Body of pancreas (tissue), 4 donors: ENCODE data around the gene SLC2A4. TPM values are rescaled to one million over a fixed set of nuclear protein-coding genes. Genes with fewer than 3 reads are reported as not detected.

Experiments
- ATAC-seq: fragments of 150-250 bp; one replicate; pipeline ENCODE4 v1.9.1; 2016
- DNase-seq, 4 donors: peaks; one replicate each; pipeline ENCODE4 v3.0.0-alpha.2; 2019
- H3K27ac ChIP-seq, 4 donors: fragments of 200-600 bp; sonication (generic); 1 replicate in 3 of 4; 2 replicates in 1 of 4; pipeline versions ENCODE4 v1.5.1 to v1.6.1; 2016 to 2019; ENCODE audit warnings: mild to moderate bottlenecking in 1 of 4, mixed read lengths in 1 of 4, moderate library complexity in 1 of 4
- H3K27me3 ChIP-seq, 2 donors: fragments of 200-600 bp; sonication (generic); one replicate each; pipeline ENCODE4 v1.6.0; 2016; ENCODE audit warnings: mild to moderate bottlenecking in 1 of 2
- H3K36me3 ChIP-seq, 2 donors: fragments of 200-600 bp; sonication (generic); replicated peaks in 1 of 2; 2 replicates each; pipeline ENCODE4 v1.5.1; 2016; ENCODE audit warnings: low read depth in 2 of 2; ENCODE audit not compliant: insufficient read depth in 1 of 2
- H3K4me1 ChIP-seq: fragments of 200-600 bp; sonication (generic); one replicate; pipeline ENCODE4 v1.6.0; 2016
- H3K4me3 ChIP-seq, 2 donors: fragments of 200-600 bp; sonication (generic); 1 replicate in 1 of 2; 2 replicates in 1 of 2; pipeline ENCODE4 v1.5.1; 2016 to 2019
- H3K9me3 ChIP-seq, 3 donors: fragments of 200-600 bp; sonication (generic); 1 replicate in 2 of 3; 2 replicates in 1 of 3; pipeline ENCODE4 v1.5.1; 2016
- POLR2A ChIP-seq, 3 donors: fragments of 450-650 bp; IDR thresholded peaks; one replicate each; pipeline ENCODE4 v1.6.1; 2016; ENCODE audit warnings: antibody characterized with exemption in 3 of 3, mild to moderate bottlenecking in 2 of 3
- WGBS, 2 donors: methylation state at CpG; one replicate each; pipeline ENCODE4 v1.1.5; 2017; 5-methylcytosine and 5-hydroxymethylcytosine counted together
- intact Hi-C: fragments of 100-400 bp; cut with DNase I; formaldehyde crosslinking; loops from one replicate; pipeline ENCODE4 v1.15.1; 2023
- total RNA-seq, 2 donors: library from RNA; depleted of rRNA; stranded (reverse); fragments of >200 nt; gene quantifications; one replicate each; pipeline ENCODE4 v1.1.0, GENCODE V29; 2016
- TF ChIP-seq, protein P1 (sequence below), 7 experiments: fragments of 450-650 bp in 4 of 7; fragments of 200-600 bp in 3 of 7; sonication (generic) in 3 of 7; IDR thresholded peaks; one replicate each; pipeline ENCODE4 v1.5.1; 2016 to 2019; ENCODE audit warnings: antibody characterized with exemption in 7 of 7

The SLC2A4 gene
- total RNA-seq, 2 donors from 2014 or later = 1.3 to 10.5 TPM

DNA sequence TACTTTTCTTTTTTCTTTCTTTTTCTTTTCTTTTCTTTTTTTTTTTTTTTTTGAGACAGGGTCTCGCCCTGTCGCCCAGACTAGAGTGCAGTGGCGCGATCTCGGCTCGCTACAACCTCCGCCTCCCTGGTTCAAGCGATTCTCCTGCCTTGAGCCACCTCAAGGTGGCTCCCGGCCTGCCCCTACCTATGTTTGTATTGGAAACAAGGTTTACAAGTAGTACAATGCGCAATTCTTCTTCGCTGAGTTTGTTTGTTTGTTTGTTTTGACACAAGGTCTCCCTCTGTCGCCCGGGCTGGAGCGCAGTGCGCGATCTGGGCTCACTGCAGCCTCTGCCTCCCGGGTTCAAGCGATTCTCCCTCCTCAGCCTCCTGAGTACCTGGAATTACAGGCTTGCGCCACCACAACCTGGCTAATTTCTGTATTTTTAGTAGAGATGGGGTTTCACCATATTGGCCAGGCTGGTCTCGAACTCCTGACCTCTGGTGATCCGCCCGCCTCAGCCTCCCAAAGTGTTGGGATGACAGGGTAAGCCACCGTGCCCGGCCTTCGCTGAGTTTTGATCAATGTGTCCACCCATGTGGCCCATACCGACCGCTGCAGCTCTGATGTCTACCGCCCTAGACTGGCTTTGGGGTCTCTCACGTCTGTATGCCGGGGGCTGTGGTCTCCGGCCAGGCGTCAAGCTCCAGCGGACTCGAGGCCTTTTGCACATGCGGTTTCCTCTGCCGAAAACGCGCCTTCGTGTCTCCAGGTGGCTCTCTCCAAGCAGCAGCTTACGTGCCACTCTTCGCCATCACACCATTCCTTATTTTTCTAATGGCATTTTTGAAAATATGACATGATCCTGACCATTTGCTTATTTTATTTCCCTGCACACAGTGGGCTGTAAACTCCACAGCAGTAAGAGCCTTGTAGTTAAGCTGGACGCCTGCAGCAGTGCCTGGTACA, 14.0 kb downstream of the SLC2A4 start:
- no peak for DNase-seq
- 64 to 66% methylated on average over 38 to 42 of the region's 42 CpGs for WGBS, 2 donors
- TF ChIP-seq, protein P1, sequence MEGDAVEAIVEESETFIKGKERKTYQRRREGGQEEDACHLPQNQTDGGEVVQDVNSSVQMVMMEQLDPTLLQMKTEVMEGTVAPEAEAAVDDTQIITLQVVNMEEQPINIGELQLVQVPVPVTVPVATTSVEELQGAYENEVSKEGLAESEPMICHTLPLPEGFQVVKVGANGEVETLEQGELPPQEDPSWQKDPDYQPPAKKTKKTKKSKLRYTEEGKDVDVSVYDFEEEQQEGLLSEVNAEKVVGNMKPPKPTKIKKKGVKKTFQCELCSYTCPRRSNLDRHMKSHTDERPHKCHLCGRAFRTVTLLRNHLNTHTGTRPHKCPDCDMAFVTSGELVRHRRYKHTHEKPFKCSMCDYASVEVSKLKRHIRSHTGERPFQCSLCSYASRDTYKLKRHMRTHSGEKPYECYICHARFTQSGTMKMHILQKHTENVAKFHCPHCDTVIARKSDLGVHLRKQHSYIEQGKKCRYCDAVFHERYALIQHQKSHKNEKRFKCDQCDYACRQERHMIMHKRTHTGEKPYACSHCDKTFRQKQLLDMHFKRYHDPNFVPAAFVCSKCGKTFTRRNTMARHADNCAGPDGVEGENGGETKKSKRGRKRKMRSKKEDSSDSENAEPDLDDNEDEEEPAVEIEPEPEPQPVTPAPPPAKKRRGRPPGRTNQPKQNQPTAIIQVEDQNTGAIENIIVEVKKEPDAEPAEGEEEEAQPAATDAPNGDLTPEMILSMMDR (IDR thresholded peaks at IDR 0.05) = peak in 1 of 7 experiments; percentile 23
- TF ChIP-seq POLR2A (IDR thresholded peaks at IDR 0.05) = no peak
- Histone ChIP-seq H3K36me3 (no peaks in the 10 kb centered on the region), H3K27me3 (no peaks in the 10 kb centered on the region), H3K4me3 (no peak overlapping the region), H3K4me1 (peaks cover 32% of the 10 kb centered on the region), H3K27ac (no peak overlapping the region), H3K9me3 (no peaks in the 10 kb centered on the region)
- no peak for ATAC-seq
- intact Hi-C loops = no loop called here

GRCh38 chr17:7296189-7296861, 14.8 kb downstream of the SLC2A4 start:
- Histone ChIP-seq H3K27me3 (no peaks in the 10 kb centered on the region), H3K4me3 (no peak overlapping the region), H3K4me1 (peaks cover 32% of the 10 kb centered on the region), H3K9me3 (no peaks in the 10 kb centered on the region), H3K27ac (no peak overlapping the region), H3K36me3 (no peaks in the 10 kb centered on the region)
- peak; percentile 82 to 84 (median 84) for DNase-seq
- 5 to 9% methylated on average over 33 to 49 of the region's 51 CpGs for WGBS, 2 donors
- peak; percentile 84 for ATAC-seq
- TF ChIP-seq, protein P1 (IDR thresholded peaks at IDR 0.05) = peak; percentile 89 to 97 (median 96)
- no peak for TF ChIP-seq POLR2A (IDR thresholded peaks at IDR 0.05)
- intact Hi-C loops = no loop called here

DNA sequence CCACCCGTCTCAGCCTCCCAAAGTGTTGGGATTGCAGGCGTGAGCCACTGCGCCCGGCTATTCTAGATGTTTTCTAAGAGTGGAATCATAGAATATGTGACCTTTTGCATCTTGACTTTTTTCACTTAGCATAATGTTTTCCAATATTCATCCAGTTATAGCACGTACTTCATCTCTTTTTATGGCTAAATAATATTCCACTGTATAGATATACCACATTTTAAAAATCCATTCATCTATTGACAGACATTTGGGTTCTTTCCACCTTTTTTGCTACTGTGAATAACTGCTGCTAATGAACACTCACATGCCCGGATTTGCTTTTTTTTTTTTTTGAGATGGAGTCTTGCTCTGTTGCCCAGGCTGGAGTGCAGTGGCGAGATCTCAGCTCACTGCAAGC, 22.7 kb downstream of the SLC2A4 start:
- 89 to 90% methylated on average over 7 of the region's 7 CpGs for WGBS, 2 donors
- Histone ChIP-seq H3K4me1 (peaks cover 9% of the 10 kb centered on the region), H3K9me3 (no peaks in the 10 kb centered on the region), H3K27me3 (no peaks in the 10 kb centered on the region), H3K4me3 (no peak overlapping the region), H3K36me3 (no peaks in the 10 kb centered on the region), H3K27ac (no peak overlapping the region)
- ATAC-seq = no peak
- no peak for DNase-seq
- TF ChIP-seq, protein P1 (IDR thresholded peaks at IDR 0.05) = no peak
- no peak for TF ChIP-seq POLR2A (IDR thresholded peaks at IDR 0.05)
- intact Hi-C loops = no loop called here

DNA sequence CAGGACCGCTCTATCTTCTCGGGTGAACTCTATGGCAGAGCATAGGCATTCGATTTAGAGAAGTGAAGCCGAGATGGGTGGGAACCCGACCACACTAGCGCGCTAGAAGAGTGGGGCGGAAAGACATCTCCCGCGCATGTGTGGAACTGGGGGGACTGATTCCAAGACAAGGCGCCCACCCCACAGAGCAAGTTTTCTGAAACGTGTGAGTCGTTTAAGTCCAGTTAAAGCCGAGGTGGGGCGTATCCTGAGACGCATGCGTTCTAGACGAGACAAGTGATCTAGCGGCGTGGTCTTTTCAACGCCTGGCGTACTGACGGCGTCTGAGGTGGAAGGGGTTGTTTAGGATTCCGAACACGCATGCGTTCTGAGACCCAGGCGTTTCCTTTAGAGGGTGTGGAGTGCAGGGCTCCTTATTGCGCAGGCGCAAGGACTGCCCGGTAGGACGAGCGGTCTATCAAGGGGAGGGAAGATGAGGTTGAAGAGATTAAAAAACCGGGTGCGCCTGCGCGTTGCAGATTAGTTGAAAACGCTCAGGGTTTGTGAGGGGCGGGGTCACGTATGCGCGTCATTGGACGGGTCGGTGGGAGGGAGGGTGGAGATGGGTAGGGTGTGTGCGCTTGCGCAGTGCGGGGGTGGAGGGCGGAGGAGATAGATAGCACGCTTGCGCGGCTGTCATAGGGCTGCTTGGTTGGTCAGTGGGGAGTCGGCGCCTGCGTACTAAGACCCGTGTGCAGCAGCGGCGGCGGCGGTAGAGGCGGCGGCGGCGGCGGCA, 25.6 kb downstream of the SLC2A4 start, which contains the start of gene EIF5A:
TSS of gene EIF5A (plus strand) at position 718 of the 775 bp plus-strand sequence. CDS start 2,008 bp downstream, outside the sequence.
- WGBS, 2 donors = 0 to 1% methylated on average over 53 to 63 of the region's 64 CpGs
- peak; percentile 89 to 93 (median 92) for TF ChIP-seq POLR2A (IDR thresholded peaks at IDR 0.05)
- TF ChIP-seq, protein P1 (IDR thresholded peaks at IDR 0.05) = no peak
- intact Hi-C loops = no loop called here
- Histone ChIP-seq H3K9me3 (no peaks in the 10 kb centered on the region), H3K36me3 (peaks cover 5 to 21% of the 10 kb centered on the region in 2 donors), H3K4me3 (peak within 1 kb of the TSS; percentile 70 to 82), H3K27ac (peak within 1 kb of the TSS; percentile 98 to 100 (median 98)), H3K27me3 (no peaks in the 10 kb centered on the region), H3K4me1 (peaks cover 31% of the 10 kb centered on the region)
- ATAC-seq = peak; percentile 89
- DNase-seq = peak; percentile 100
